GM12878 (cell line): Measurements from ENCODE around the gene MS4A4E. TPM values are rescaled to one million over a fixed set of nuclear protein-coding genes. Genes with fewer than 3 reads are reported as not detected.

Source experiments
- ATF2 ChIP-seq: IDR thresholded peaks from 2 replicates; pipeline ENCODE4 v1.6.1; 2012; ENCODE audit warnings: low read length, inconsistent platforms
- BACH1 ChIP-seq: fragments of 450-650 bp; IDR thresholded peaks from 2 replicates; pipeline ENCODE4 v1.6.1; 2017; ENCODE audit warnings: mild to moderate bottlenecking, borderline replicate concordance
- BHLHE40 ChIP-seq, 2 experiments: fragments of 450-650 bp in 1 of 2; IDR thresholded peaks; 2 replicates each; pipeline ENCODE4 v1.6.1; 2011 to 2017; ENCODE audit warnings: low read depth in 2 of 2, borderline replicate concordance in 1 of 2, improper control_type of control experiment in 1 of 2, low read length in 1 of 2, mild to moderate bottlenecking in 1 of 2
- CBFB ChIP-seq: IDR thresholded peaks from 2 replicates; pipeline ENCODE4 v1.6.1; 2016; ENCODE audit warnings: antibody characterized with exemption, low read depth
- CREM ChIP-seq: IDR thresholded peaks from 2 replicates; pipeline ENCODE4 v1.6.1; 2014; ENCODE audit warnings: antibody characterized with exemption, low read depth
- DPF2 ChIP-seq: fragments of 450-650 bp; IDR thresholded peaks from 2 replicates; pipeline ENCODE4 v1.6.1; 2017; ENCODE audit warnings: mild to moderate bottlenecking
- EED ChIP-seq: sonication (generic); IDR thresholded peaks from 2 replicates; pipeline ENCODE4 v1.6.1; 2016; ENCODE audit warnings: antibody characterized with exemption, low read depth
- IRF3 ChIP-seq: fragments of 450-650 bp; IDR thresholded peaks from 2 replicates; pipeline ENCODE4 v1.6.1; 2014; ENCODE audit warnings: mild to moderate bottlenecking
- KAT2A ChIP-seq: conservative IDR thresholded peaks from 2 replicates; pipeline ENCODE4 v1.6.1; 2011; ENCODE audit warnings: low read depth, low read length; ENCODE audit not compliant: control insufficient read depth
- MTA3 ChIP-seq: IDR thresholded peaks from 2 replicates; pipeline ENCODE4 v1.6.1; 2012; ENCODE audit warnings: low read length, inconsistent platforms, borderline replicate concordance
- MYB ChIP-seq: fragments of 150-350 bp; IDR thresholded peaks from 2 replicates; pipeline ENCODE4 v1.6.1; 2014; ENCODE audit warnings: mild to moderate bottlenecking, low read depth, low read length, borderline replicate concordance
- NBN ChIP-seq: fragments of 450-650 bp; IDR thresholded peaks from 2 replicates; pipeline ENCODE4 v1.6.1; 2016
- NKRF ChIP-seq: fragments of 450-650 bp; conservative IDR thresholded peaks from 2 replicates; pipeline ENCODE4 v1.6.1; 2017; ENCODE audit warnings: mild to moderate bottlenecking, moderate library complexity
- PKNOX1 ChIP-seq: fragments of 450-650 bp; IDR thresholded peaks from 2 replicates; pipeline ENCODE4 v1.6.1; 2016; ENCODE audit warnings: mild to moderate bottlenecking
- SIX5 ChIP-seq: IDR thresholded peaks from 2 replicates; pipeline ENCODE4 v1.6.1; 2011; ENCODE audit warnings: mild to moderate bottlenecking, low read depth, low read length, moderate library complexity; ENCODE audit not compliant: severe bottlenecking
- SMAD5 ChIP-seq: IDR thresholded peaks from 2 replicates; pipeline ENCODE4 v1.6.1; 2016; ENCODE audit warnings: antibody characterized with exemption, low read depth
- ZBTB33 ChIP-seq: fragments of 450-650 bp; IDR thresholded peaks from 2 replicates; pipeline ENCODE4 v1.6.1; 2017; ENCODE audit warnings: mild to moderate bottlenecking
- ZSCAN29 ChIP-seq: fragments of 450-650 bp; IDR thresholded peaks from 2 replicates; pipeline ENCODE4 v1.6.1; 2017; ENCODE audit warnings: mild to moderate bottlenecking, moderate library complexity
- polyA plus RNA-seq, 11 experiments: library from polyadenylated mRNA; depleted of rRNA in 4 of 11; unstranded in 6 of 11; stranded (reverse) in 5 of 11; fragments of >200 nt; fragmentation: Nextera tagmentation in 4 of 11; fragmentation: Illumina TruSeq in 1 of 11; extraction: Ambion mirVana in 4 of 11; extraction: Trizol in 1 of 11; gene quantifications; 1 replicate in 1 of 11; 2 replicates in 10 of 11; pipeline versions ENCODE4 v1.2.1 to v1.2.3, GENCODE V29; 2011 to 2016; ENCODE audit warnings: inconsistent platforms in 2 of 11, missing spikeins in 2 of 11, low read depth in 1 of 11
- total RNA-seq, 4 experiments: library from RNA; depleted of rRNA in 3 of 4; stranded (reverse); fragments of >200 nt in 3 of 4; fragmentation: Illumina TruSeq in 1 of 4; extraction: Trizol in 1 of 4; gene quantifications; 2 replicates each; pipeline versions ENCODE4 v1.2.1 to v1.2.3, GENCODE V29; 2013 to 2021

MS4A4E gene
- total and polyA plus RNA-seq, 10 of the 15 experiments (the other 5 are each of a cell fraction or from before 2014, with no cell fraction given), result 0.06 to 0.92 (median 0.45) TPM; not detected in 3

GRCh38 chr11:60193687-60194433, 49.1 kb downstream of the MS4A4E start (continued):
- TF ChIP-seq NKRF (no peak), NBN (peak; percentile 84; the same call in 1 of the 2 replicates), SMAD5 (peak; percentile 41; the same call in 1 of the 2 replicates), KAT2A (no peak), SIX5 (peak; percentile 15), DPF2 (peak; percentile 95), CBFB (peak; percentile 63; the same call in 1 of the 2 replicates), IRF3 (no peak), EED (peak; percentile 57), ZSCAN29 (no peak), ATF2 (peak; percentile 91), MTA3 (no peak), ZBTB33 (no peak), MYB (no peak), BACH1 (0 out of 2 replicates have a peak, but pooled peaks have one; percentile 14), BHLHE40 (IDR thresholded peaks at IDR 0.05; ENCODE audit: borderline replicate concordance in 1 of 2, low read depth in 2 of 2, low read length in 1 of 2) (no peak; a peak in 1 of 4 replicates), PKNOX1 (no peak), CREM (peak; percentile 56; the same call in 1 of the 2 replicates)
